ENCODE results near the gene ZNF362. TPM values are rescaled to one million over a fixed set of nuclear protein-coding genes. Genes with fewer than 3 reads are reported as not detected.

The ZNF362 gene
- total RNA-seq, 1 donor from 2014 or later = 10.9 TPM

DNA sequence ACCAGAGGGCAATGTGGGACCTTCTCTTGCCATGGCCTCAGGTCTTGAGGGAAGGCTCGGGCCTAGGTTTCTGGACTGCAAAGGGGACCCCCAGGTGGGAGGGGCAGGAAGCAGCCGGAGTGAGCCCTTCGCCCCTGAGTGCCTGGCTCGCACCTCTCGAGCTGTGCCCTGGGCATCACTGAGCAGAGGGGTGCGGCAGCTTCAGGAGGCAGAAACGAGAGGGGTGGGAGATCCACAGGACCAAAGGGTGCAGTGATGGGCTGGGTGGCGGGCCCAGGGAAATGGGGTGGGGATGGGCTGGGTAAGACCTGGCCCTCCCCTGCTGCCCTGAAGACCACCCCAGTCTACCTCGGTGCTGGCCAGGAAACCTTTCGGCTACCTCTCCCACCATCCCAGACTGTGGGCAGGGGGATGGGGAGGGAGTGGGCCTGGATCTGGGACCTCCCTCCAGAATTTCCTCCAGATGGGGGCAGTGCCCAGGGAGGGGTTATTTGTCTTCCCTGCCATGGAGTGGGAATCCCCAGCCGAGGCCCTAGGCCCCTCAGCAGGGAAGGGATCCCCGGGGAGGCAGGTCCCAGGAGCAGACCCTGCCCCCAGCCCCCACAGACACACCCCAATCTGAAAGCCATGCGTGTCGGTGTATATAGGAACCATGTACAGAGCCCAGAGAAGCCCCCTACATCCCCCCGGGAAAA lies 43.3 kb downstream of the ZNF362 start:
- no peak overlapping the region for H3K27ac Mint-ChIP-seq
- TF ChIP-seq, protein P1, sequence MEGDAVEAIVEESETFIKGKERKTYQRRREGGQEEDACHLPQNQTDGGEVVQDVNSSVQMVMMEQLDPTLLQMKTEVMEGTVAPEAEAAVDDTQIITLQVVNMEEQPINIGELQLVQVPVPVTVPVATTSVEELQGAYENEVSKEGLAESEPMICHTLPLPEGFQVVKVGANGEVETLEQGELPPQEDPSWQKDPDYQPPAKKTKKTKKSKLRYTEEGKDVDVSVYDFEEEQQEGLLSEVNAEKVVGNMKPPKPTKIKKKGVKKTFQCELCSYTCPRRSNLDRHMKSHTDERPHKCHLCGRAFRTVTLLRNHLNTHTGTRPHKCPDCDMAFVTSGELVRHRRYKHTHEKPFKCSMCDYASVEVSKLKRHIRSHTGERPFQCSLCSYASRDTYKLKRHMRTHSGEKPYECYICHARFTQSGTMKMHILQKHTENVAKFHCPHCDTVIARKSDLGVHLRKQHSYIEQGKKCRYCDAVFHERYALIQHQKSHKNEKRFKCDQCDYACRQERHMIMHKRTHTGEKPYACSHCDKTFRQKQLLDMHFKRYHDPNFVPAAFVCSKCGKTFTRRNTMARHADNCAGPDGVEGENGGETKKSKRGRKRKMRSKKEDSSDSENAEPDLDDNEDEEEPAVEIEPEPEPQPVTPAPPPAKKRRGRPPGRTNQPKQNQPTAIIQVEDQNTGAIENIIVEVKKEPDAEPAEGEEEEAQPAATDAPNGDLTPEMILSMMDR (IDR thresholded peaks at IDR 0.05) = no peak
- no peak for TF ChIP-seq EZH2 (IDR thresholded peaks at IDR 0.05)
- no peak for TF ChIP-seq EZH2phosphoT487 (IDR thresholded peaks at IDR 0.05)
- no peaks in the 10 kb centered on the region for H3K36me3 ChIP-seq

DNA sequence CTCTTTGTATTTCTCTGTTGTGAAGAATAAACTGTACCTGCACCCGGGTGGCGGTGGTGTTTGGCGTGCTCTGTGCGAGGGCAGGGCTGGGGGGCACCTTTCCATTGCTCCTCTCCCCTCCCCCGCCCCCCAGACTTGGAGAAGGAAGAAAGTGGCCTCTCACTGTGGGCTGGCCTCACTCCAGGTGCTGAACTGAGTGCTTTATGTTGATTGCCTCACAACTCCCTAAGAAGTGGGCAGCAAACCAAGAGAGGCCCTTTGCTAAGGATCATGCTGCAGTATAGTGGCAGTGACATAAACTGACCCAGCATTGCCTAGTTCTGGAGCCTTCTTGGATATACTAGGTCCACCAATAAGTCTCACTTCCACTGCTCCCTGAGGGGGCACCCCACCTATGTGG lies 44.4 kb downstream of the ZNF362 start:
- peaks cover 6% of the 10 kb centered on the region for H3K27me3 ChIP-seq
- Mint-ChIP-seq H3K36me3 (peaks cover 38% of the 10 kb centered on the region), H3K4me1 (no peaks in the 10 kb centered on the region), H3K27ac (no peak overlapping the region), H3K27me3 (ENCODE audit: insufficient read depth, low read depth) (peaks cover 4% of the 10 kb centered on the region), H3K9me3 (peaks cover 2% of the 10 kb centered on the region), H3K4me3 (no peak overlapping the region)
- TF ChIP-seq EZH2phosphoT487 (IDR thresholded peaks at IDR 0.05) (no peak), EZH2 (IDR thresholded peaks at IDR 0.05) (no peak)
- TF ChIP-seq, protein P1 (IDR thresholded peaks at IDR 0.05) = no peak
- no peak overlapping the region for H2AFZ ChIP-seq (replicated peaks)
- no peaks in the 10 kb centered on the region for H3K9me3 ChIP-seq (ENCODE audit: low read depth)
- no peak overlapping the region for H3K4me2 ChIP-seq
- H3K9ac ChIP-seq = no peak overlapping the region
- no peaks in the 10 kb centered on the region for H4K20me1 ChIP-seq (ENCODE audit: low read depth)
- H3F3A ChIP-seq (ENCODE audit: low read depth) = peaks cover 5% of the 10 kb centered on the region
- no peak overlapping the region for H3K4me3 ChIP-seq
- H3K4me1 ChIP-seq = no peaks in the 10 kb centered on the region
- no peak for DNase-seq (ENCODE audit: low spot score)
- H3K36me3 ChIP-seq = no peaks in the 10 kb centered on the region
- H3K79me2 ChIP-seq (ENCODE audit: low read depth) = no peaks in the 10 kb centered on the region
- no peak overlapping the region for H3K27ac ChIP-seq

More for the DNA sequence above, 43.3 kb downstream of the ZNF362 start:
- Mint-ChIP-seq H3K9me3 (peaks cover 2% of the 10 kb centered on the region), H3K36me3 (peaks cover 38% of the 10 kb centered on the region), H3K4me1 (no peaks in the 10 kb centered on the region), H3K27me3 (ENCODE audit: insufficient read depth, low read depth) (peaks cover 3% of the 10 kb centered on the region), H3K4me3 (no peak overlapping the region)
- Histone ChIP-seq H4K20me1 (ENCODE audit: low read depth) (peaks cover 5% of the 10 kb centered on the region), H3F3A (ENCODE audit: low read depth) (peaks cover 5% of the 10 kb centered on the region), H3K4me2 (no peak overlapping the region), H2AFZ (replicated peaks) (no peak overlapping the region), H3K9me3 (ENCODE audit: low read depth) (no peaks in the 10 kb centered on the region), H3K27ac (no peak overlapping the region), H3K79me2 (ENCODE audit: low read depth) (no peaks in the 10 kb centered on the region), H3K4me3 (no peak overlapping the region), H3K27me3 (no peaks in the 10 kb centered on the region), H3K9ac (no peak overlapping the region), H3K4me1 (no peaks in the 10 kb centered on the region)
- no peak for DNase-seq (ENCODE audit: low spot score)

DNA sequence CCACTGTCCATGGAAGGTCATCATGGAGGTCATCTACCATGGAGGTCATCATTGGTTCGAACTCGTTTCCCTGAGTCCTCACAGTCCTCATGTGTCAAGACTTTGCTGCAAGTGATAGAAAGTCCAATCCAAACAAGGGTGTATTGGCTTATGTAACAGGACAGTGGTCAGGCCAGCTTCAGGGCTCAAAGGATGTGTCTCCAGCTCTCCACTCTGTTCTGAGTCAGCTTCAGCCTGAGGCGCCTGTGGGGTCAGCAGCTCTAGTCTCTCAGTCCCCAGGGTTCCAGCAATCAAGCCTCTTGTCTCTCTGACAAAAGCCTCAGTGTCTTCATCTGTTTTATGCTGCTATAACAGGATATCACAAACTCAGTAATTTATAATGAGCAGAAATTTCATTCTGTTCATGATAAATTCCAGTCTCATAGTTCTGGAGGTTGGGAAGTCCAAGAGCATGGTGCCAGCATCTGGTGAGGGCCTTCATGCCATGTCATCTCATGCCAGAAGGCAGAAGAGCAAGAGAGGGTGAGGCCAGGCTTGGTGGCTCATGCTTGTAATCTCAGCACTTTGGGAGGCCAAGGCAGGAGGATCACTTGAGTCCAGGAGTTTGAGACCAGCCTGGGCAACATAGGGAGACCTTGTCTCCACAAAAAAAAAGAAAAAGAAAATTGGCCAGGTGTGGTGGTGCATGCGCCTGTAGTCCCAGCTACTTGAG lies 45.1 kb downstream of the ZNF362 start:
- peaks cover 2% of the 10 kb centered on the region for H3K9me3 Mint-ChIP-seq

DNA sequence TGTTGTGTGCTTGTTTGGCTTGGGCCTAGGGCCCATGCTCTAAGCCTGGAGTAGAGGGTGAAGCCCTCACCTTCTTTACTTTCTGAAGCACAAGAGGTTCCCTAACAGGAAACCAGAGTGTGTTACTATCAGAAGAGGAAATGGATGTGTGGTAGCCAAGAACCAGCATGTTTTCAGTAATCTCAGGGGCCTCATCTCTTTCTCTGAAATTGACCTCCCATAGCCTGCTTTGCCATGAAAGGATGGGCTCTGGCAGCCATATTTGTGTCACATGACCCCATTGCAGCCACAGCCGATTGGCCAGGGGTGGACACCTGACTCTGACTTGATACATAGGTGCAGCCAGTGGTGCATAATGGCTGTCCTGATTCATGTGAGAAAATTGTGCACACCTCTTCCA lies 46.0 kb downstream of the ZNF362 start:
- Mint-ChIP-seq H3K36me3 (peaks cover 29% of the 10 kb centered on the region), H3K4me3 (no peak overlapping the region), H3K27ac (no peak overlapping the region), H3K27me3 (ENCODE audit: insufficient read depth, low read depth) (peaks cover 7% of the 10 kb centered on the region), H3K4me1 (peaks cover 2% of the 10 kb centered on the region), H3K9me3 (peaks cover 2% of the 10 kb centered on the region)
- Histone ChIP-seq H3K4me3 (no peak overlapping the region), H2AFZ (replicated peaks) (no peak overlapping the region), H3F3A (ENCODE audit: low read depth) (peaks cover 5% of the 10 kb centered on the region), H4K20me1 (ENCODE audit: low read depth) (no peaks in the 10 kb centered on the region), H3K9ac (no peak overlapping the region), H3K9me3 (ENCODE audit: low read depth) (no peaks in the 10 kb centered on the region), H3K4me2 (no peak overlapping the region), H3K27me3 (peaks cover 22% of the 10 kb centered on the region), H3K36me3 (no peaks in the 10 kb centered on the region), H3K4me1 (no peaks in the 10 kb centered on the region), H3K79me2 (ENCODE audit: low read depth) (no peaks in the 10 kb centered on the region), H3K27ac (no peak overlapping the region)
- TF ChIP-seq EZH2phosphoT487 (IDR thresholded peaks at IDR 0.05) (no peak), EZH2 (IDR thresholded peaks at IDR 0.05) (no peak)
- TF ChIP-seq, protein P1 (IDR thresholded peaks at IDR 0.05) = no peak
- DNase-seq (ENCODE audit: low spot score) = no peak

More for the DNA sequence above, 45.1 kb downstream of the ZNF362 start:
- H3K9me3 ChIP-seq (ENCODE audit: low read depth) = no peaks in the 10 kb centered on the region
- Mint-ChIP-seq H3K27me3 (ENCODE audit: insufficient read depth, low read depth) (peaks cover 7% of the 10 kb centered on the region), H3K27ac (no peak overlapping the region), H3K4me3 (no peak overlapping the region), H3K36me3 (peaks cover 36% of the 10 kb centered on the region), H3K4me1 (peaks cover 2% of the 10 kb centered on the region)
- H3K4me3 ChIP-seq = no peak overlapping the region
- TF ChIP-seq EZH2phosphoT487 (IDR thresholded peaks at IDR 0.05) = no peak
- H2AFZ ChIP-seq (replicated peaks) = no peak overlapping the region
- peaks cover 5% of the 10 kb centered on the region for H3F3A ChIP-seq (ENCODE audit: low read depth)
- no peak overlapping the region for H3K9ac ChIP-seq
- H3K4me2 ChIP-seq = no peak overlapping the region
- H3K27me3 ChIP-seq = peaks cover 13% of the 10 kb centered on the region
- no peaks in the 10 kb centered on the region for H3K36me3 ChIP-seq
- DNase-seq (ENCODE audit: low spot score) = no peak
- H4K20me1 ChIP-seq (ENCODE audit: low read depth) = no peaks in the 10 kb centered on the region
- no peak overlapping the region for H3K27ac ChIP-seq
- no peaks in the 10 kb centered on the region for H3K79me2 ChIP-seq (ENCODE audit: low read depth)
- no peaks in the 10 kb centered on the region for H3K4me1 ChIP-seq

Data from neural progenitor cell (in vitro differentiated cells).